ENCODE data around the gene GRM4.

DNA sequence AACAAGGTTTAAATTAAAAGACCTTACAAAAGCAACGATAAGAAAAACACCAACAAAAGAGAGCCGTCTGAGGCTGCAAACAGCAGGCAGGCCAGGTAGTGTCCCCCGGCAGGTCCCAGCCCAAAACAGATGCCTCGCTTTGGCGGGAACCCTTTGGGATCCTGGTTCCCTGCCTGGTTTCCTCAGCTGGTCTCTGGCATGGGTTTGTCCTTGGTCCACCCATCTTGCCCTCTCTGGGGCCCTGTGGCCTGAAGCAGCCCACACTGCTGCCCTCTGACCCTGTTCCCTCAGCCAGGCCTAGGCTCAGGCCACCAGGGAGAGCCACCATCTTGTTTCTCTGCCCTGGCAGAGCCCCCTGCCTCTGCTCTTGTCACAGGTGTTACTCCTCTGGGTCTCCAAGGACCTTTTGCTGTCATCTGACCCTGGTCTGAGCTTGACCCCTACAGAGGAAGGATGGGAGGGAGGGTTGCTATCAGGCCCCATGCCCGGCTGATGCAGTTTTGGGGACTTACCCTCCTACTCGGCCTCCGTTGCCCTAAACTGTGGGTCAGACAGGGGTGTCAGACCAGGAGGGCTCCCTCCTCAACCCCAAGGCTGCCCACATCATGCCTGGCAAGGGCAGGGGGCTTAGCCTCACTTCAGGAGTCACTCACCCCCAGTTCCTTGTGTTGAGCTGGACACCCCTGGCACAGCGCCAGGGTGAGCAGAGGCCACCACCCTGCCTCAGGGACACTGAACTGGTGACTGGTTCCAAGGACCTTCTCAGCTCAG is 30.6 kb upstream of the GRM4 start:
- TF ChIP-seq ZNF274 (IDR thresholded peaks at IDR 0.05; ENCODE audit: low read depth, low read length) (no peak), YY1 (IDR thresholded peaks at IDR 0.05; ENCODE audit: insufficient read depth, insufficient read length) (no peak), SUZ12 (IDR thresholded peaks at IDR 0.05; ENCODE audit: extremely low read depth, insufficient read depth, insufficient read length) (no peak)
